NB4 (cell line): ENCODE measurements around the gene ARMC5.
"Not testable (repeated sequence)": the region's sequence is repeated elsewhere in the genome, so short reads cannot be mapped to it uniquely, and the experiment has no call there.

Source experiments
- DNase-seq: peaks from one replicate; pipeline ENCODE4 v3.0.0; 2010; ENCODE audit warnings: low read depth
- H3K4me3 ChIP-seq: one replicate; pipeline ENCODE4 v1.5.1; 2011; ENCODE audit warnings: mild to moderate bottlenecking, low read depth, low read length, moderate library complexity
- CTCF ChIP-seq: IDR thresholded peaks from one replicate; pipeline ENCODE4 v1.5.1; 2012; ENCODE audit warnings: low read depth, low read length
- MAX ChIP-seq: IDR thresholded peaks from 2 replicates; pipeline ENCODE4 v1.6.1; 2011; ENCODE audit warnings: low read depth, low read length
- MYC ChIP-seq: IDR thresholded peaks from 2 replicates; pipeline ENCODE4 v1.6.1; 2011; ENCODE audit warnings: low read depth, low read length
- POLR2A ChIP-seq: IDR thresholded peaks from 2 replicates; pipeline ENCODE4 v1.6.1; 2011; ENCODE audit warnings: mild to moderate bottlenecking; ENCODE audit not compliant: insufficient read length; ENCODE audit errors: extremely low read depth

The ARMC5 gene

DNA sequence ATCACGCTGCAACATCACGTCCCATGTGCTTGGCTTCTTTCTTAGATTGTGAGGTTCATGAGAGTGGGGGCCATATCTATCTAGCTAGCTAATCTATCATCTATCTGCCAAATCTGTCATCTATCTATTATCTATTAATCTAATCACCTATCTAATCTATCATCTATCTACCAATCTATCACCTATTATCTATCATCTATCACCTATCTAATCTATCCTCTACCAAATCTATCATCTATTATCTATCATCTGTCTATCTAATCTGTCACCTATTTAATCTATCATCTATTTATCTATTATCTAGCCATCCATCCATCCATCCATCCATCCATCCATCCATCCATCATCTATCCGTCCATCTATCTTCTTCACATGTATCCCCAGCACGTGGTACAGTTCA, 45.4 kb upstream of the ARMC5 start:
- TF ChIP-seq CTCF (no peak), MAX (no peak), POLR2A (no peak), MYC (no peak)
- no peak overlapping the region for H3K4me3 ChIP-seq
- no peak for DNase-seq

DNA sequence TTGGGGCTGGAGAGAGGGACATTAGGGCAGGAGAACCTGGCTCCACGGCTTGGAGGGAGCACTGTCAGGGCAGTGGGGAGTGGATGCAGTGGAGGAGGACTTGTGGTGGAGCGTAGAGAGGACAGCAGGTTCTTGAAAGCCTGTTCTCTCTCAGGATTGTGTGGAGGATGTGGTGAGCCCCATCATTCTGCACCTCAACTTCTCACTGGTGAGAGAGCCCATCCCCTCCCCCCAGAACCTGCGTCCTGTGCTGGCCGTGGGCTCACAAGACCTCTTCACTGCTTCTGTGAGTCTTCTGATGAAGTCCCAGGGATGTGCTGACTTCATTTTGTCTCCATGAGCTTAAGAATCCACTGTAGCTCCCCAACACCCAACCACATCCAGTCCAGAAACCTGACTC, 44.6 kb upstream of the ARMC5 start:
- no peak overlapping the region for H3K4me3 ChIP-seq
- DNase-seq: no peak
- TF ChIP-seq CTCF: no peak
- TF ChIP-seq POLR2A: no peak
- no peak for TF ChIP-seq MYC
- TF ChIP-seq MAX: no peak

- H3K4me3 ChIP-seq: no peak overlapping the region
- no peak for DNase-seq
- no peak for TF ChIP-seq POLR2A
- no peak for TF ChIP-seq MYC
- no peak for TF ChIP-seq CTCF
Observed at GRCh38 chr16:31416371-31416770, 42.9 kb upstream of the ARMC5 start.

DNA sequence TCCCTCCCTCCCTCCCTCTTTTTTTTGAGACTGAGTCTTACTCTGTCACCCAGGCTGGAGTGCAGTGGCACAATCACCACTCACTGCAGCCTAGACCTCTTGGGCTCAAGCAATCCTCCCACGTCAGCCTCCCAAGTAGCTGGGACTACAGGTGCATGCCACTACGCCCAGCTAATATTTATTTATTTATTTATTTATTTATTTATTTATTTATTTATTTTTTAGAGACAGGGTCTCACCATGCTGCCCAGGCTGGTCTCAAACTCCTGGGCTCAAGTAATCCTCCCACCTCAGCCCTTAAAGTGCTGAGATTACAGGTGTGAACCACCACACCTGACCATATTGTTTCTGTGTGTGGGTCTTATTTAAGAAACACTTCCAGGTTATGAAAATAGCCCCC, 42.3 kb upstream of the ARMC5 start:
- not testable (repeated sequence) for DNase-seq, H3K4me3 ChIP-seq

DNA sequence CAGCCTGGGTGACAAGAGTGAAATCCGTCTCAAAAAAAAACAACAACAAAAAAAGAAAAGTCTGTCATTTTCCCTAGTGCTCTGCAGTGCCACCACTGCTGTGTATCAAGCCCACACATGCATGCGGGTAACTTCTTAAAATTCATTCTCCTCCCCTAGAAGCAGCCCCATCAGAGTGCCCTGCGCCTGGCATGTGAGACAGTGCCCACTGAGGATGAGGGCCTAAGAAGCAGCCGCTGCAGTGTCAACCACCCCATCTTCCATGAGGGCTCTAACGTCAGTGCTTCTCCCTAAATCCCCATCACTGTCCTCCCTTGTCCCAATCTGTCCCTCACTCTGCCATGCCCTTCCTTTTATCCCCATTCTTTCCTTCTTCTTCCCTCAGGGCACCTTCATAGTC, 41.4 kb upstream of the ARMC5 start:
- no peak for DNase-seq
- H3K4me3 ChIP-seq: no peak overlapping the region
- TF ChIP-seq MAX: no peak
- TF ChIP-seq CTCF: no peak
- TF ChIP-seq POLR2A: no peak
- TF ChIP-seq MYC: no peak

DNA sequence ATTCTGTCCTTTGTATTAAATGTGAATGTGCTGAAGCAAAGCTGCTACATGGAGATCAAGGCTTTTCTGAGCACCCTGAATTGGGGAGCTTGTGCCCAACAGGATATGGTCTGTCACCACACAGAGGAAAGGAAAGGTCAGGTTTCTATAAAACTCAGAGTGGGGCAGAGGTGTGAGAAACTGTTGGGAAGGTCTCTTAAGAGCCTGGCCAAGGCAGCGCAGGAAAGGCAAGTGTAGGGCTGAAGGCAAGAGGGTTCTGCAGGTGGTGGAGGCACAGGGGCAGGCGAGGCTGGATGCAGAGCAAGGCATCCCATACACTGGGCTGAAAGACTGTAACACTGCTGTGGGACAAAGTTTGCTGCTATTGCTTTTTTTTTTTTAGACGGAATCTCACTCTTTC, 39.3 kb upstream of the ARMC5 start:
- TF ChIP-seq POLR2A: no peak
- no peak for DNase-seq
- no peak overlapping the region for H3K4me3 ChIP-seq

GRCh38 chr16:31421587-31421986, 37.7 kb upstream of the ARMC5 start:
- no peak for TF ChIP-seq MYC
- TF ChIP-seq CTCF: no peak
- no peak for TF ChIP-seq MAX
- TF ChIP-seq POLR2A: no peak
- H3K4me3 ChIP-seq: no peak overlapping the region
- no peak for DNase-seq
